H1 (cell line): ENCODE results near the gene SYP. TPM values are rescaled to one million over a fixed set of nuclear protein-coding genes. Genes with fewer than 3 reads are reported as not detected.

Experiments
- BACH1 ChIP-seq: IDR thresholded peaks from 2 replicates; pipeline ENCODE4 v1.6.1; 2012; ENCODE audit warnings: low read length, improper control_type of control experiment
- POU5F1 ChIP-seq: IDR thresholded peaks from 2 replicates; pipeline ENCODE4 v1.6.1; 2011; ENCODE audit warnings: low read depth, mild to moderate bottlenecking, low read length, moderate library complexity
- polyA plus RNA-seq, 7 experiments: library from polyadenylated mRNA; depleted of rRNA in 3 of 7; stranded (reverse) in 5 of 7; unstranded in 2 of 7; fragments of >200 nt in 5 of 7; fragments of 200-250 nt in 2 of 7; gene quantifications; 1 replicate in 5 of 7; 2 replicates in 1 of 7; 4 replicates in 1 of 7; pipeline versions ENCODE4 v1.2.1 to v1.2.3, GENCODE V29; 2011 to 2013; ENCODE audit warnings: missing spikeins in 2 of 7, mixed read lengths in 2 of 7
- total RNA-seq: library from RNA; stranded (reverse); fragmentation: NEBNext Ultra II Directional; extraction: Animal tissue kit (Norgen Biotek cat#: 25700); gene quantifications from 2 replicates; pipeline ENCODE4 v1.2.1, GENCODE V29; 2021

SYP gene
- total and polyA plus RNA-seq, 2 of the 8 experiments (the other 6 are each of a cell fraction or from before 2014, with no cell fraction given), result 4.3 to 10.8 TPM

DNA sequence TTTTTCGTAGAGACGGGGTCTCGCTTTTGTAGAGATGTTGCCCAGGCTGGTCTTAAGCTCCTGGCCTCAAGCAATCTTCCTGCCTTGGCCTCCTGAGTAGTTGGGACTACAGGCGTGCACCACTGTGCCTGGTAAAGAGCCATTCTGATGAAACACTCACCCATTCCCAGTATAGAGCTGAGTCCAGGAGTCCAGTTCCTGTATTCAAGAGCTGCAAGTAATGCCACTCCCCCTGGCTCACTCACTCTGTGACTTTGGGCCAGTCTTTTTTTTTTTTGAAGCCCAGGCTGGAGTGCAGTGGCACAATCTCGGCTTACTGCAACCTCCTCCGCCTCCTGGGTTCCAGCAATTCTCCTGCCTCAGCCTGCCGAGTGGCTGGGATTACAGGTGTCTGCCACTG lies 38.7 kb upstream of the SYP start (continued):
- TF ChIP-seq POU5F1, result no peak
- TF ChIP-seq BACH1, result no peak
